Activated effector memory CD4-positive, alpha-beta T cell treated with anti-CD3 and anti-CD28 coated beads, Interleukin-2, amount 50 U/mL, for 16 hours (primary cell): ENCODE data around the gene DMD.

Source experiments
- DNase-seq: peaks from one replicate; pipeline ENCODE4 v3.0.0-alpha.2; 2020

Gene DMD

GRCh38 chrX:31201503-31201902, 2009.8 kb downstream of the DMD start:
- no peak for DNase-seq

- DNase-seq, result no peak
Measured at GRCh38 chrX:31200430-31200829, 2010.9 kb downstream of the DMD start.

- DNase-seq, result no peak
Measured at GRCh38 chrX:31199840-31200114, 2011.6 kb downstream of the DMD start.

GRCh38 chrX:31199056-31199839, 2012.1 kb downstream of the DMD start:
- DNase-seq, result no peak

- no peak for DNase-seq
Measured at GRCh38 chrX:31190221-31190975, 2021.0 kb downstream of the DMD start.

GRCh38 chrX:31186693-31187338, 2024.5 kb downstream of the DMD start:
- DNase-seq, result no peak

- no peak for DNase-seq
Measured at GRCh38 chrX:31185884-31186283, 2025.5 kb downstream of the DMD start.

- no peak for DNase-seq
Measured at GRCh38 chrX:31181377-31182000, 2029.9 kb downstream of the DMD start.

GRCh38 chrX:31179203-31179602, 2032.1 kb downstream of the DMD start:
- no peak for DNase-seq

- no peak for DNase-seq
Measured at GRCh38 chrX:31178769-31179125, 2032.6 kb downstream of the DMD start.

- no peak for DNase-seq
Measured at GRCh38 chrX:31178064-31178768, 2033.1 kb downstream of the DMD start.

GRCh38 chrX:31170792-31171191, 2040.6 kb downstream of the DMD start:
- no peak for DNase-seq

- DNase-seq, result no peak
Measured at GRCh38 chrX:31168551-31168950, 2042.8 kb downstream of the DMD start.

- no peak for DNase-seq
Measured at GRCh38 chrX:31166832-31167231, 2044.5 kb downstream of the DMD start.

- no peak for DNase-seq
Measured at GRCh38 chrX:31166416-31166815, 2044.9 kb downstream of the DMD start.

- no peak for DNase-seq
Measured at GRCh38 chrX:31165241-31166035, 2045.9 kb downstream of the DMD start.

GRCh38 chrX:31154946-31155345, 2056.4 kb downstream of the DMD start:
- no peak for DNase-seq

GRCh38 chrX:31153475-31154047, 2057.8 kb downstream of the DMD start:
- no peak for DNase-seq

GRCh38 chrX:31147175-31147574, 2064.2 kb downstream of the DMD start:
- no peak for DNase-seq

GRCh38 chrX:31139961-31140360, 2071.4 kb downstream of the DMD start:
- no peak for DNase-seq

- DNase-seq, result no peak
Measured at GRCh38 chrX:31138124-31138523, 2073.2 kb downstream of the DMD start.

- DNase-seq, result no peak
Measured at GRCh38 chrX:31136144-31136611, 2075.2 kb downstream of the DMD start.
